Stimulated activated naive CD8-positive, alpha-beta T cell treated with anti-CD3 and anti-CD28 coated beads, Interleukin-15, Interleukin-2, amounts not matched to agents 100 U/mL and 50 U/mL, for 24 hours (primary cell): ENCODE measurements around the gene TAGLN.

Source experiments
- ATAC-seq: fragments of 150-1000 bp; cut with Tn5 transposase; one replicate; pipeline ENCODE4 v1.10.0; 2021
- DNase-seq: peaks from one replicate; pipeline ENCODE4 v3.0.0; 2021

Gene TAGLN

DNA sequence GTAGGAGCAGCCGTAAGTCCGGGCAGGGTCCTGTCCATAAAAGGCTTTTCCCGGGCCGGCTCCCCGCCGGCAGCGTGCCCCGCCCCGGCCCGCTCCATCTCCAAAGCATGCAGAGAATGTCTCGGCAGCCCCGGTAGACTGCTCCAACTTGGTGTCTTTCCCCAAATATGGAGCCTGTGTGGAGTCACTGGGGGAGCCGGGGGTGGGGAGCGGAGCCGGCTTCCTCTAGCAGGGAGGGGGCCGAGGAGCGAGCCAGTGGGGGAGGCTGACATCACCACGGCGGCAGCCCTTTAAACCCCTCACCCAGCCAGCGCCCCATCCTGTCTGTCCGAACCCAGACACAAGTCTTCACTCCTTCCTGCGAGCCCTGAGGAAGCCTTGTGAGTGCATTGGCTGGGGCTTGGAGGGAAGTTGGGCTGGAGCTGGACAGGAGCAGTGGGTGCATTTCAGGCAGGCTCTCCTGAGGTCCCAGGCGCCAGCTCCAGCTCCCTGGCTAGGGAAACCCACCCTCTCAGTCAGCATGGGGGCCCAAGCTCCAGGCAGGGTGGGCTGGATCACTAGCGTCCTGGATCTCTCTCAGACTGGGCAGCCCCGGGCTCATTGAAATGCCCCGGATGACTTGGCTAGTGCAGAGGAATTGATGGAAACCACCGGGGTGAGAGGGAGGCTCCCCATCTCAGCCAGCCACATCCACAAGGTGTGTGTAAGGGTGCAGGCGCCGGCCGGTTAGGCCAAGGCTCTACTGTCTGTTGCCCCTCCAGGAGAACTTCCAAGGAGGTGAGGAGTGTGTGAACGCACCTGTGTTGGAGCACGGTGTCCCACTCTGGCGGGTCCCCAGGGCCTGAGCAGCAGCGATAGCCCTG is at the start of gene TAGLN:
TSS of gene TAGLN (plus strand) at position 318 of the 863 bp plus-strand sequence. CDS start 3,644 bp downstream, outside the sequence.
- ATAC-seq: no peak
- no peak for DNase-seq

DNA sequence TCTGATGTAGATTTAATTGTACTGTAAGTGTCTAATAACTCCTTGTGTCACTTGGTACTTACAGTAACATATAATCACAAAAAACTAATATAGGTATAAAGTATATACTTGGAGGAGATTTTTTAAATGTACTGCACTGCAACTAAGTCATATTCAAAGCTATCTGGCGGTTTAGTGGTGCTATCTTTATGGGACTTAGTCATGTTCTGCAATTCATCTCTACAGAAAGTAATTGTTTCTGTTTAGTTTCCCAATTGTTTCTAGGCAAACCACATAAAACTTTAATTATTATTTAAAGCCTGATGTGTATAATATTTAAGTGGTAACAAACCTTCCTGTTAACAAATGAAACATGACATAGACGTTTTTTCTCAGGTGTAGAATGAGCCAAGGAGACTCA is 47.1 kb upstream of the TAGLN start:
- ATAC-seq: no peak
- no peak for DNase-seq

DNA sequence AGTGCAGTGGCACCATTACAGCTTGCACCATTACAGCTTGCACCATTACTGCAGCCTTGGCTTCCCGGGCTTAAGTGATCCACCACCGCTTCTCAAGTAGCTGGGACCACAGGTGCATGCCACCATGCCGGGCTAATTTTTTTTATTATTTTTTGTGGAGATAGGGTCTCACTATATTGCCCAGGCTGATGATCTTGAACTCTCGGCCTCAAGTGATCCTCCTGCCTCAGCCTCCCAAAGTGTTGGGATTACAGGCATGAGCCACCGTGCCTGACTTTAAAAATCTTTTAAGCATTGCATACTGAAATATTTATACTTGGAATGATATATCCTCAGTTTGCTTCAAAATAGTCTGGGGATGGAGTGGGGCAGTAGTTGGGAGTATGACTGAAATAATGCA is 44.7 kb upstream of the TAGLN start:
- ATAC-seq (no peak), DNase-seq (no peak)

DNA sequence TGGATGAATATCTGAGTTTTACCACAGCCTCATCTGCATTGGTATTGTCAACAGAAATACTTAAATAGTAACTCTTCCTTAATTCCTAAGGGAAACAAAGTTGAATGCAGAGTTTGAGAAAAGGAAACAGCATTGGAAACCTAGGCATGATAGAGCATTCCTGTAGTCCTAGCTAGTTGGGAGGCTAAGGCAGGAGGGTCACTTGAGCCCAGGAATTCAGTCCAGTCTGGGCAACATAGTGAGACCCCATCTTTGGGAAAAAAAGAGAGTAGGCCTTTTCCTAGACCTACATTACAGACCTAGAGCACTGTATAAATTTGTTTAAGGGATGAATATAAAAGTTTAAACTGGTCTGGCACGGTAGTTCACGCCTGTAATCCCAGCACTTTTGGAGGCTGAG is 41.7 kb upstream of the TAGLN start:
- ATAC-seq: no peak
- no peak for DNase-seq

- ATAC-seq (no peak), DNase-seq (no peak)
Measured at GRCh38 chr11:117159892-117160291, 39.3 kb upstream of the TAGLN start.

- ATAC-seq: no peak
- DNase-seq: no peak
Measured at GRCh38 chr11:117160826-117161225, 38.3 kb upstream of the TAGLN start.

- ATAC-seq: no peak
- DNase-seq: no peak
Measured at GRCh38 chr11:117166491-117166890, 32.7 kb upstream of the TAGLN start.

DNA sequence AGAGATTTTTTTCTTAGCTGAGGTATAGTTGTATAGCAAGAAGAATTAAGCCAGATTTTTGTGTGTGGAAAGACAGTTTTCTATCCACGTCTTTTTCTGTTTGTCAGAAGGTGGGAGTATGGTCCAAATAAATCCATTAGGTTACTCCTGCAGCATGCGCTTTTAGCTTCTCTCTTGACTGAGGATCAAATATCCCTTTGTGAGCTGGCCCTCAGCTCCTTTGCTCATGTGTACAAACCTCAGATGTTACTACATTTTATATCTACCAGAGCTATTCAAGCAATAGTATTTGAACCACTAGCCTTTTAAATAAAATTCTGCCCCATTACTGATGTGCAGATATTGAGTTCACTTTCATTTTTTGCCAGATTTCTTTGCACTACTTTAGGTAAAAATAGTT is 29.4 kb upstream of the TAGLN start:
- no peak for ATAC-seq

GRCh38 chr11:117170210-117170609 is 29.0 kb upstream of the TAGLN start:
- DNase-seq: no peak

More for the DNA sequence above, 29.4 kb upstream of the TAGLN start:
- DNase-seq: no peak

DNA sequence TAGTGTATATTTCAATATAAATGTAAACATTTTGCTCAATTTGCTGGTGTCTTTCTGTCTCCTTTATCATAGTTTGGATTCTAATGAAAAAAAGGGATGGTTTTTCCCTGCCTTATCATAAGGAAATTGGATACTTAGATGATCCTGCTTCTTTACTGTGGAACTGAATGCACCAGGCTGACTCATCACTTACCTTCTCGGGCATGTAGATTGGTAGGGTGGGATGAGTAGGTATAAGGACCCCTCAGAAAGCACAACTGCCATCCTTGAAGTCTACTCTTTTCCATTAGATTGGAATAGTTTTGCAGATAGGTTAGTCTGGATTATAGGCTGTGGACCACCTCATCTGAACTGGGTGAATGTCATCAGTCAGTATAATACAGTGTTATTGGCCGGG is 28.2 kb upstream of the TAGLN start:
- no peak for ATAC-seq
- no peak for DNase-seq

More at GRCh38 chr11:117170210-117170609, 29.0 kb upstream of the TAGLN start:
- no peak for ATAC-seq

- ATAC-seq (no peak), DNase-seq (no peak)
Measured at GRCh38 chr11:117171404-117172061, 27.6 kb upstream of the TAGLN start.

DNA sequence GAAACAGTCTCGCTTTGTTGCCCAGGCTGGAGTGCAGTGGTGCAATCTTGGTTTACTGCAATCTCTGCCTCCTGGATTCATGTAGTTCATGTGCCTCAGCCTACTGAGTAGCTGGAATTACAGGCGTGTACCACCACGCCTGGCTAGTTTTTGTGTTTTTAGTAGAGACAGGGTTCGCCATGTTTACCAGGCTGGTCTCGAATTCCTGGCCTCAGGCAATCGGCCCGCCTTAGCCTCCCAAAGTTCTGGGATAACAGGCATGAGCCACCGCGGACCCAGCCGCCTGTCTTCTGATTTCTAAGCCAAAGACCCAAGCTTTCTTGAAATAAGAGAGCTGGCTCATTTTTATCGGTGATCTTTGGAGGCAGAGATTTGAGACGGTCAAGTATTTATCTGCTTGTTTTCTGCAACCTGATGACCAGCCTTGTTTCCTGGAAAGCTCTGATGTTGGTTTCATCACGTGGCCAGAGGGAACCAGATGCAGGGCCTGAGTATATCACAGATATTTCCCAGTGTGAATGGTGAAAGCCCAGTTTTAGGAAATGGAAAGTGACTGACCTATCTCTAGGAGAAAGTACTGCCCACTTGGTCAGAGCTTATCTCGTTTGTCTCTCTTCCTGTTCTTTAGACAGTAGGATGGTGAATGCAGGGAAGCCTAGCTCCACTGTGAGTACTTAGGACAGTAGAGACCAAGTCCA is 26.3 kb upstream of the TAGLN start:
- ATAC-seq (no peak), DNase-seq (no peak)

- ATAC-seq (no peak), DNase-seq (no peak)
Measured at GRCh38 chr11:117175104-117175503, 24.1 kb upstream of the TAGLN start.

DNA sequence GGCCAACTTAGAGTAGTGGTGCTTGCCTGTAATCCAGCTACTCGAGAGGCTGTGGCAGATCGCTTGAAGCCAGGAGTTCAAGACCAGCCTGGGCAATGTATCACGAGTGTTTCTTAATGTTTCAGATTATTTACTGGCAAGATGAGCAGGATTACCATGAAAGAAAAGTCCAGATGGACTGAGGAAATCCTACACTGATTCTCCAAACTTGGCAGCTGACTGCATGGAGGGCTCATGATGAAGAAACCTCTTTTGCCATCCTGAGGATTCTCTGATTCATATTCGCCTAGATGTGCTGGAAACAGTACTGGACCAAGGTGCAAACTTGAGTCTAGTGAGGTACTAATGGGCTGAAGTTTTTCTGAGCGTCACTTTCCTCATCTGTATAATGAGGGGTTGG is 23.4 kb upstream of the TAGLN start:
- no peak for ATAC-seq
- no peak for DNase-seq

DNA sequence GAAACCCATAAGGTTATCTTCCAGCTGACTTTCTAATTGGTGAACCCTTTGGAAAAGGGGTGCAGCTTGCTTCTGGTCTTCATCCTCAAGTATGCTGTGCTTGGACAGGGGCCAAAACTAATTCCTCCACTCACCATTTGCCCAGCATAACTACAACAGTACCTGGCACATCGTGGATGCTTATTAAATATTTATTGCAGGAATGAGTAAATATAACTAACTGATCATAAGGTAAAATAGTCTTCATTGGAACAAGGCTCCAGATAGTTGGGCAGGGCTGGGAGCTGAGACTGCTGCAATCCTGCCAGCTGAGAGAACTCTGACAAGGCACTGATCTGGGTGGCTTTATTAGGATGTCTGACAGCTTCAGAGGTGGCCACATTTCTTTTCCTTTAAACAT is 23.0 kb upstream of the TAGLN start:
- DNase-seq (no peak), ATAC-seq (no peak)

DNA sequence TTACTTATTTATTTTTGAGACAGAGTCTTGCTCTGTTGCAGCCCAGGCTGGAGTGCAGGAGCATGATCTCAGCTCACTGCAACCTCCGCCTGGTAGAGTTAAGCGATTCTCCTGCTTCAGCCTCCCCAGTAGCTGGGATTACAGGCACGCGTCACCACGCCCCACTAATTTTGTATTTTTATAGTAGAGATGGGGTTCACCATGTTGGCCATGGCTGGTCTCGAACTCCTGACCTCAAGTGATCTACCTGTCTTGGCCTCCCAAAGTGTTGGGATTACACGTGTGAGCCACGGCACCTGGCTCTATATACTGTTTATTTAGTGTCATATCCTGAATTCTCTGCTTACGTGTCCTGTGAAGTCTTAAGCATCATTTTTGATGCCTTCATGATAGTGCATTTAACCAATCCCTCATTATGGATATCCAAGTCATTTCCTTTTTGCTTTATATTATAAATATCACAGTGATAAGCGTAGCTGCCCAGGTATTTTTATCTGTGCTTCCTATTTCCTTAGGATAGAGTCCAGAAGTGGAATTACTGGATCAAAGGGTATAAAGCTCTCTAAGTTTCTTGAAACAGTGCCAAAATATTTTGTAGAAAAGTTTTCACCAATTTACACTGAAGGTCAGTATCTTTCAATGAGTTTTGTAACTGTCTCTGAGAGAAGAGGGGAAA is 21.5 kb upstream of the TAGLN start:
- DNase-seq (no peak), ATAC-seq (no peak)

DNA sequence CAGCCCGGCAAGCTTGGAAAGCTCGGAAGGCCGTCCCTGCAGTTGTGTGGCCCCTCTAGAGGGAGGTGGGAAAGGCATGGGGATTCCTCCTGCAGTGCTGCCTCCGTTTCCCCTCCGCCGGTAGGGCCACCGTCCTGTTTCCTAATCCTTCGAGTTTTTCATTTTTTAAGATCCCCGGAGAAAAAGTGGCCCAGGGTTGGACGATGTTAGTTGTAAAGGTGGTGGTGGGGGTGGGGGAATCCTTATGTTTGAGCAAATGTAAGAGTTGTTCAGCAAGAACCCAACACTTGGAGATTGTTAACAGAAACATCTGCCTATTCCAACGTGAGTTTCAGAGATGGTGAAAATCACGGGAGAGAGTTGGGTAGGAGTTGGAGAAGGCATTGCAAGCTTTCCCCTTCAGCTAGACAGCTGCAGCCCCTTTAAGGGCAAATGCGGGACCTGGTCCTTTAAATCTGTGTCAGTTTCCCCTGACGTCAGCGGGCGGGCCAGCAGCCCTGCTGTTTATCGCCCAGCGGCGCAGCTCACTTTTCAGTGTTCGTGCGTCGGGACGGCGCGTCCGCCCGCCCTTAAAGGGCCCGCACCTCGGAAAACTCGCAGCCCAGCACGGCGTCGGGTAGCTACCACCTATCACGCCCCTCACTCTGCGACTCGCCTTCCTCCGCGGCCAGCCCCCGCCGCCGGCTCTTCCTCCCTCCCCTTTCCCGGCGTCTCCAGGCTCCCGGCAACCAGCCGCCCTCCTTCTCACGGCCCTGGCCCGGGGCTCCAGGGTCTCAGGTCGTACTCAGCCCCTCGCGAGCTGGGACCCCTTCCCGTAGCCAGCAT is 20.7 kb upstream of the TAGLN start, which contains the start of gene SIDT2:
TSS of gene SIDT2 (plus strand) at position 534 of the 825 bp plus-strand sequence. CDS start 521 bp downstream, outside the sequence.
- peak; percentile 93 for DNase-seq
- peak; percentile 97 for ATAC-seq

DNA sequence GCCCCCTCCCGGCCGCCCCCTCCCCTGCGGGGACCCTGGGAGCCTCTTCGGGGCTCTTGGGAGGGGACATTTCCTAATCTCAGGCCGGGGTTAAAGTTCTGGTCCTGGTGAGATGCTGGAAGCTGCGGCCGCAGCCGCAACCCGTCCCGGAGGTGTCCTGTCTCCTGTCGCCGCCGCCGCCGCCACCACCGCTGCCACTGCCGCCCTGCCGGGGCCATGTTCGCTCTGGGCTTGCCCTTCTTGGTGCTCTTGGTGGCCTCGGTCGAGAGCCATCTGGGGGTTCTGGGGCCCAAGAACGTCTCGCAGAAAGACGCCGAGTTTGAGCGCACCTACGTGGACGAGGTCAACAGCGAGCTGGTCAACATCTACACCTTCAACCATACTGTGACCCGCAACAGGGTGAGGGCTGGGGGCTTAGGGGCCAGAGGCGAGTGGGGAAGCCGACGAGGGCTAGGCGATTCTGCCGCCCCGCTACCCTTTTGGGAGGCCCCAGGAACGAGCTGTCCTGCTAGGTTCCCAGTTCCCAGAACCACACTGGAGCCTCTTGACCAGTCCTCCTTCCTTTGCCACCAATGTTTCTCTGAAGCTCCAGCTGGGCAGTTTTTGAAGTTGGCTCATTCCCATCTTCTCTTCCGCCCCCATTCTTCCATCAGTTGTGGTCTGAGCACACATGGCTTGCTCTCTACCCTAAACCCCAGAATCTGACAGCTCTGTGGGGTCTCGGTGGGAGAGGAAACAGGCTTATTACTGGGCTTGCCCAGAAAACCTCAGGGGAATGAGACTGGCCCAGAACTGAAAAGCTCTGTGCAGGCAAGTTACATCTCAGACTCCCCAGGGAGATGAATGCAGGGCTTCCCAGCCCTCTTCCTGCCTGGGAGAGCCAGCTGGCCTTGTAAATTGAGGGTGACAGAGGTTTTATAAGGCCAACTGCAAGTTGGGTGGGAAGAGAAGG is 19.8 kb upstream of the TAGLN start:
- DNase-seq: peak; percentile 56
- ATAC-seq: peak; percentile 19

DNA sequence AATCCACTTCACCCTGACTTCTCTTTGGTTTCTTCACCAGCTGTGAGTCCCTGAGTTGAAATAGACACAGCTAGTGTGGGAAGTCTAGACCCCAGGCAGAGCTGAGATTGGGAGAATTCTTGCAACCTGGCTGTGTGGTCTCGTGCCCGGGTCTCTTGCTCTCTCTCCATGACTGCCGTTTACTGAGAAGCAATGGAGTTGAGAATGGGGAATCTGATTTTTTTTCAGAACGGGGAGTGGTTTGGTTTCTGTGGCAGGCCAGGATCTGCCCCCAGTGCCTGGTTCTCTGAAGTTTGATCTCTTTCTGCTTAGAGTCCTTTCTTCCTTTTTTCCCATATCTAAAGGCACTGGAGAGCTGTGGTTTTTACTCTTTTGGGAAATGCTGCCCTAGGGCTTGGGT is 19.1 kb upstream of the TAGLN start:
- no peak for DNase-seq
- no peak for ATAC-seq
